Mesenchymal stem cell (in vitro differentiated cells and primary cell): ENCODE data around the gene ARFIP1.

Source experiments
- DNase-seq: peaks from one replicate; pipeline ENCODE4 v3.0.0-alpha.2; 2013
- H2AFZ ChIP-seq: one replicate; pipeline ENCODE4 v1.6.1; 2013; ENCODE audit warnings: low read depth, mild to moderate bottlenecking, control low read depth, inconsistent platforms, low read length, moderate library complexity
- H2AK5ac ChIP-seq: 2 replicates; pipeline ENCODE4 v1.6.1; 2013; ENCODE audit warnings: low read length, moderate library complexity, mild to moderate bottlenecking, inconsistent platforms; ENCODE audit not compliant: severe bottlenecking
- H2BK120ac ChIP-seq: one replicate; pipeline ENCODE4 v1.6.1; 2013; ENCODE audit warnings: low read depth, mild to moderate bottlenecking, inconsistent platforms, low read length, moderate library complexity
- H2BK12ac ChIP-seq, 2 experiments: one replicate each; pipeline ENCODE4 v1.6.1; 2013; ENCODE audit warnings: inconsistent platforms in 2 of 2, low read length in 2 of 2, mild to moderate bottlenecking in 2 of 2, moderate library complexity in 2 of 2, control low read depth in 1 of 2
- H2BK15ac ChIP-seq: one replicate; pipeline ENCODE4 v1.6.1; 2013; ENCODE audit warnings: mild to moderate bottlenecking, low read depth, inconsistent platforms; ENCODE audit not compliant: poor library complexity, severe bottlenecking
- H2BK5ac ChIP-seq: 2 replicates; pipeline ENCODE4 v1.6.1; 2013; ENCODE audit warnings: low read depth, mild to moderate bottlenecking, low read length, control low read depth, inconsistent platforms; ENCODE audit not compliant: poor library complexity, severe bottlenecking
- H3K14ac ChIP-seq, 2 experiments: one replicate each; pipeline ENCODE4 v1.6.1; 2013; ENCODE audit warnings: inconsistent platforms in 2 of 2, low read length in 2 of 2, control low read depth in 1 of 2, mild to moderate bottlenecking in 1 of 2, moderate library complexity in 1 of 2
- H3K18ac ChIP-seq, 2 experiments: one replicate each; pipeline ENCODE4 v1.6.1; 2013; ENCODE audit warnings: inconsistent platforms in 2 of 2, low read length in 2 of 2, control low read depth in 1 of 2, low read depth in 1 of 2, mild to moderate bottlenecking in 1 of 2
- H3K23ac ChIP-seq, 2 experiments: one replicate each; pipeline ENCODE4 v1.6.1; 2013; ENCODE audit warnings: inconsistent platforms in 2 of 2, low read length in 2 of 2, mild to moderate bottlenecking in 2 of 2, moderate library complexity in 2 of 2, control low read depth in 1 of 2
- H3K27ac ChIP-seq: 2 replicates; pipeline ENCODE4 v1.5.1; 2013; ENCODE audit warnings: mild to moderate bottlenecking, moderate library complexity, low read length, control low read depth, inconsistent platforms; ENCODE audit not compliant: poor library complexity, severe bottlenecking
- H3K27me3 ChIP-seq, 2 experiments: 2 replicates each; pipeline versions ENCODE4 v1.6.1 to v1.7.0; 2013; ENCODE audit warnings: low read length in 2 of 2, mild to moderate bottlenecking in 2 of 2, moderate library complexity in 2 of 2, control low read depth in 1 of 2, inconsistent platforms in 1 of 2; ENCODE audit not compliant: control insufficient read depth in 1 of 2, insufficient read depth in 1 of 2
- H3K36me3 ChIP-seq, 2 experiments: 2 replicates each; pipeline versions ENCODE4 v1.6.1 to v1.7.0; 2013; ENCODE audit warnings: low read length in 2 of 2, control low read depth in 1 of 2, inconsistent platforms in 1 of 2, low read depth in 1 of 2, mild to moderate bottlenecking in 1 of 2; ENCODE audit not compliant: insufficient read depth in 2 of 2, control insufficient read depth in 1 of 2
- H3K4ac ChIP-seq, 2 experiments: one replicate each; pipeline ENCODE4 v1.6.1; 2013; ENCODE audit warnings: inconsistent platforms in 2 of 2, low read length in 2 of 2, mild to moderate bottlenecking in 2 of 2, moderate library complexity in 2 of 2, control low read depth in 1 of 2, low read depth in 1 of 2
- H3K4me1 ChIP-seq: 2 replicates; pipeline ENCODE4 v1.6.1; 2013; ENCODE audit warnings: low read depth, low read length, control low read depth; ENCODE audit not compliant: control insufficient read depth, insufficient read depth
- H3K4me2 ChIP-seq: 2 replicates; pipeline ENCODE4 v1.6.1; 2013; ENCODE audit warnings: low read length, mild to moderate bottlenecking, inconsistent platforms; ENCODE audit not compliant: poor library complexity, severe bottlenecking
- H3K4me3 ChIP-seq, 2 experiments: 2 replicates each; pipeline versions ENCODE4 v1.5.1 to v1.7.0; 2013; ENCODE audit warnings: low read length in 2 of 2, mild to moderate bottlenecking in 2 of 2, control low read depth in 1 of 2, low read depth in 1 of 2; ENCODE audit not compliant: insufficient read depth in 1 of 2
- H3K79me1 ChIP-seq: replicated peaks from 2 replicates; pipeline ENCODE4 v1.6.1; 2013; ENCODE audit warnings: mild to moderate bottlenecking, control low read depth, low read length, inconsistent platforms; ENCODE audit not compliant: poor library complexity, severe bottlenecking
- H3K9ac ChIP-seq: 2 replicates; pipeline ENCODE4 v1.7.0; 2013; ENCODE audit warnings: mild to moderate bottlenecking, low read length, moderate library complexity
- H3K9me3 ChIP-seq: 2 replicates; pipeline ENCODE4 v1.7.0; 2013; ENCODE audit warnings: mild to moderate bottlenecking, low read length; ENCODE audit not compliant: control insufficient read depth
- H4K8ac ChIP-seq: one replicate; pipeline ENCODE4 v1.6.1; 2013; ENCODE audit warnings: inconsistent platforms, mild to moderate bottlenecking, low read length, moderate library complexity
- H4K91ac ChIP-seq: one replicate; pipeline ENCODE4 v1.6.1; 2013; ENCODE audit warnings: mild to moderate bottlenecking, low read length, inconsistent platforms
- WGBS: methylation state at CpG from one replicate; pipeline ENCODE4 v1.1.7; 2013; ENCODE audit warnings: mixed read lengths; 5-methylcytosine and 5-hydroxymethylcytosine counted together

Gene ARFIP1

DNA sequence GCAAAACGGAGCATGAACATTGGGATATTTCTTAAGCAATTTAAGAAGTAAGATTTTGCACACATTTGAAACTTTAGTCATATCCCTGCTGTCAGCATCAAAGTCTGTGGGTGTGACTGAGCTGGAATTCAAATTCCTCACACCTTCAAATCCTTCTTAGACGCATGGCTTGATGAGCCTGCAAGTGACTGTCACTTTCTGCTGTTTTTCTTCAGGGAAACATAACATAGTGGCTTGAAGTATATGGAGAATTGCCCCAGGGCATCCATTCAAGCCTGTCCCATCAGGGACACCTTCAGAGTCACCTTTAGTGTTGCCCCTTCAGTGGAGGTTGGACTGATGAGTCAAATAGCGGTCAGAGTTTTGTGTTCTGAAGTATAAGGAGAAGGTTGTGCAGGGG is 173.8 kb downstream of the ARFIP1 start:
- H3K14ac ChIP-seq: no peak overlapping the region
- H2BK120ac ChIP-seq: no peak overlapping the region
- 72% methylated on average over 2 of the region's 3 CpGs for WGBS
- peaks cover 0 to 15% of the 10 kb centered on the region in 2 experiments for H3K36me3 ChIP-seq
- H4K8ac ChIP-seq: no peak overlapping the region
- H3K9me3 ChIP-seq: no peaks in the 10 kb centered on the region
- no peak overlapping the region for H4K91ac ChIP-seq
- H3K27ac ChIP-seq: no peak overlapping the region
- no peak overlapping the region for H3K18ac ChIP-seq
- DNase-seq: no peak
- H3K4ac ChIP-seq: no peak overlapping the region
- H3K27me3 ChIP-seq: peaks cover 0 to 15% of the 10 kb centered on the region in 2 experiments
- H2BK15ac ChIP-seq: no peak overlapping the region
- no peak overlapping the region for H3K4me3 ChIP-seq
- peak overlapping the region; percentile 81 for H2AK5ac ChIP-seq
- no peak overlapping the region for H3K4me2 ChIP-seq
- H3K23ac ChIP-seq: no peak overlapping the region
- H3K9ac ChIP-seq: no peak overlapping the region
- H2BK5ac ChIP-seq: no peak overlapping the region
- H3K4me1 ChIP-seq: peaks cover 34% of the 10 kb centered on the region
- H3K79me1 ChIP-seq: peaks cover 23% of the 10 kb centered on the region
- H2BK12ac ChIP-seq: no peak overlapping the region
- no peak overlapping the region for H2AFZ ChIP-seq

DNA sequence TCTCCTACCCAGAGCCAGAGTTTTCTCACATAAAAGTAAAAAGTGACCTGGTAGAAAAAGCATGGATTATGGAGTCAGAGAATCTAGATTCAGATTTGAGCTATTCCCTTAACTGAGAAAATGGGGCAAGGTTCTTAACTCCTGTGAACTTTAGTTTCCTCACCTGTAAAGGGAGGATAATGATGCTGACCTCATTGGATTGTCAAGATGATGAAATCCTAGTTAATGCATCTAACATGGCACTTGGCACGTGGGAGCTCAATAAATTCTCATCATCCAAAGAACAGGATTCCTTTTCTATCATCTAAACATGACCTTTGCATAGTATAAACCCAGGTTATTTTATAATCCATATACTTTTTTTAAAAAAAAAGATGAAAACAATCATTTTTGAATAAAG is 175.0 kb downstream of the ARFIP1 start:
- Histone ChIP-seq H2BK120ac (no peak overlapping the region), H2AFZ (no peak overlapping the region), H3K23ac (no peak overlapping the region), H2BK5ac (no peak overlapping the region), H3K36me3 (peaks cover 0 to 13% of the 10 kb centered on the region in 2 experiments), H3K4me3 (no peak overlapping the region), H3K27ac (no peak overlapping the region), H3K18ac (no peak overlapping the region), H3K14ac (no peak overlapping the region), H3K27me3 (peaks cover 0 to 13% of the 10 kb centered on the region in 2 experiments), H3K4ac (no peak overlapping the region), H4K91ac (no peak overlapping the region), H2BK15ac (no peak overlapping the region), H2AK5ac (no peak overlapping the region), H4K8ac (no peak overlapping the region), H3K79me1 (peaks cover 19% of the 10 kb centered on the region), H3K9me3 (no peaks in the 10 kb centered on the region), H3K4me1 (peaks cover 33% of the 10 kb centered on the region), H3K4me2 (no peak overlapping the region), H2BK12ac (no peak overlapping the region), H3K9ac (no peak overlapping the region)
- DNase-seq: no peak
- WGBS: 100% methylated on average over 1 of the region's 1 CpG

DNA sequence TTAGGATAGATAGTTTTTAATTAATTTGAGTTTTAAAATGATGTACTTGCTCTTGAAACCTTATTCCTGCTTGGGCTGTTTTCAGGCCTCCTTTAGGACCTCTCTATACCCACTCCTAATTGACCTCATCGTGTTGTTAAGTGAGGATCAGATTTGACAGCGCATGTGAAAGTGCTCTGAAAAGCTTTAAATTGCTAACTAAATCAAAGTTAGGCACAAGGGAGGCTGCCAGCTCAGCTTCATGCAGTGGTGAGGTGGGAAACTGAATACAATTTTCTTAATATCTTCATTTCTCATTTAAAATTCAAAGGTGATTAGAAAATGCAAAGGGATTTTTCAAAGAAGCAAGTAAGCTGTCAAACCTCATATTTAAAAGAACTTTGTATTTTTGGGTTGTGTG is 176.4 kb downstream of the ARFIP1 start:
- H3K9ac ChIP-seq: peak overlapping the region; percentile 12
- no peak overlapping the region for H3K14ac ChIP-seq
- H2AK5ac ChIP-seq: peak overlapping the region; percentile 71
- H3K27ac ChIP-seq: peak overlapping the region; percentile 96
- peaks cover 25% of the 10 kb centered on the region for H3K4me1 ChIP-seq
- H3K4ac ChIP-seq: no peak overlapping the region
- no peak overlapping the region for H2AFZ ChIP-seq
- no peak overlapping the region for H3K23ac ChIP-seq
- H4K91ac ChIP-seq: no peak overlapping the region
- H2BK5ac ChIP-seq: peak overlapping the region; percentile 93
- no peak overlapping the region for H2BK15ac ChIP-seq
- WGBS: 0% methylated on average over 1 of the region's 2 CpGs
- H2BK12ac ChIP-seq: no peak overlapping the region
- H3K4me3 ChIP-seq: peak overlapping the region in 1 of 2 experiments; percentile 8
- peaks cover 11% of the 10 kb centered on the region for H3K79me1 ChIP-seq
- peaks cover 0 to 9% of the 10 kb centered on the region in 2 experiments for H3K36me3 ChIP-seq
- no peak for DNase-seq
- H2BK120ac ChIP-seq: no peak overlapping the region
- peaks cover 0 to under 1% of the 10 kb centered on the region in 2 experiments for H3K27me3 ChIP-seq
- no peak overlapping the region for H4K8ac ChIP-seq
- no peak overlapping the region for H3K18ac ChIP-seq
- H3K9me3 ChIP-seq: no peaks in the 10 kb centered on the region
- no peak overlapping the region for H3K4me2 ChIP-seq

DNA sequence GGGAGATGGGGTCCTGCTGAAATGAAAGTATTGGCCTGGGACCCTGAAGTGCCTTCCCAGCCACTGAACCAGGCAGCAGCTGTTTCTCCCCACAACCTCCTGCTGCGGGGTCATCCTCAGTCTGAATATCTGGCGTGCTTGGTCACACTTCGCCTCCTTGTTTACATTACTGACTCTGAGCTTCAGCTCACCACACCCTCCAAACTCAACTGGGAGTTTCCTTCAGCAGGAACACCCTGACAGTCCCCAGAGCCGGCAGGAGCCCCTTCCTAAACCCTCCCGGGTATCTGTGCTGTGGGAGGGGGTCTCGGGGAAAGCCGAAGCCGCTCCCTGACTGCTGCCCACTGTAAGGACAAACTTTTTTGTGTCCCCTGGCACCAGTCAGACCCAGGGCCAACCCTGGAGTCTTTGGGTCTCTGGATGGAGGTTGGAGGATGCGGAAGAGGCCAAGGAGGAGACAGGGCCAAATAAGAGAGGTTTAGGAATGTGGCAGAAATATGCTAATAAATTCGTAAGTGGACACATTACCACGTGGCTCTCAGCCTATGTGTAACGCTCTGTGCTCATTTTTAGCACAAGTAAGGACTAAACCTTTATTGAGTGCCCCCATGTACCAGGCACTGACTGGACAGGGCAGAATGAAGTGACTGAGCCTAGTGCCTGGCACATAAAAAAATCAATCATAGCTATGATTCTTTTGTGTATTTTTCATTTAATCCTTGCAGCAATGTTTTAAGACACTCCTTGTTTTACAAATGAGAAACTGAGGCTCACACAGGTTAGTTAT is 177.1 kb downstream of the ARFIP1 start:
- Histone ChIP-seq H3K79me1 (peaks cover 11% of the 10 kb centered on the region), H4K8ac (peak overlapping the region; percentile 42), H3K27ac (peak overlapping the region; percentile 96), H3K9ac (peak overlapping the region; percentile 12), H4K91ac (no peak overlapping the region), H3K14ac (no peak overlapping the region), H3K4me3 (peak overlapping the region in 1 of 2 experiments; percentile 8), H3K9me3 (no peaks in the 10 kb centered on the region), H2BK15ac (no peak overlapping the region), H2BK120ac (no peak overlapping the region), H2BK12ac (peak overlapping the region; percentile 74 to 75), H3K4me2 (peak overlapping the region; percentile 69), H3K23ac (no peak overlapping the region), H2AFZ (no peak overlapping the region), H3K36me3 (peaks cover 0 to 12% of the 10 kb centered on the region in 2 experiments), H3K18ac (no peak overlapping the region), H2BK5ac (peak overlapping the region; percentile 96), H2AK5ac (peak overlapping the region; percentile 61), H3K27me3 (no peaks in the 10 kb centered on the region), H3K4me1 (peaks cover 25% of the 10 kb centered on the region), H3K4ac (peak overlapping the region in 1 of 2 experiments; percentile 3)
- peak; percentile 82 for DNase-seq
- WGBS: 26% methylated on average over 12 of the region's 12 CpGs
